GM12892 (cell line): Measurements from ENCODE around the gene NTMT2. TPM values are rescaled to one million over a fixed set of nuclear protein-coding genes. Genes with fewer than 3 reads are reported as not detected.
A peak's percentile ranks its signal among the peaks of the same experiment; 100 is the strongest.
"Not testable (repeated sequence)": the region's sequence is repeated elsewhere in the genome, so short reads cannot be mapped to it uniquely, and the experiment has no call there.

ENCODE experiments used
- DNase-seq: peaks from one replicate; pipeline ENCODE4 v3.0.0; 2011; ENCODE audit not compliant: insufficient read length
- FAIRE-seq: peaks from 2 replicates; lab custom pipeline; 2011; peaks lifted over from hg19 to GRCh38; lab: Jason Lieb, UNC
- POLR2A ChIP-seq: IDR thresholded peaks from 2 replicates; pipeline ENCODE4 v1.6.1; 2011; ENCODE audit warnings: low read depth, low read length, control low read depth
- POLR2AphosphoS5 ChIP-seq: IDR thresholded peaks from 2 replicates; pipeline ENCODE4 v1.6.1; 2011; ENCODE audit warnings: low read depth, low read length, control low read depth
- TAF1 ChIP-seq: IDR thresholded peaks from 2 replicates; pipeline ENCODE4 v1.6.1; 2011; ENCODE audit warnings: low read depth, mild to moderate bottlenecking, control low read depth, low read length, borderline replicate concordance
- polyA plus RNA-seq: library from polyadenylated mRNA; unstranded; fragments of >200 nt; gene quantifications from one replicate; pipeline ENCODE4 v1.2.1, GENCODE V29; 2012; ENCODE audit warnings: missing spikeins, inconsistent platforms; ENCODE audit not compliant: missing spikeins

Gene NTMT2
- not detected for polyA plus RNA-seq

DNA sequence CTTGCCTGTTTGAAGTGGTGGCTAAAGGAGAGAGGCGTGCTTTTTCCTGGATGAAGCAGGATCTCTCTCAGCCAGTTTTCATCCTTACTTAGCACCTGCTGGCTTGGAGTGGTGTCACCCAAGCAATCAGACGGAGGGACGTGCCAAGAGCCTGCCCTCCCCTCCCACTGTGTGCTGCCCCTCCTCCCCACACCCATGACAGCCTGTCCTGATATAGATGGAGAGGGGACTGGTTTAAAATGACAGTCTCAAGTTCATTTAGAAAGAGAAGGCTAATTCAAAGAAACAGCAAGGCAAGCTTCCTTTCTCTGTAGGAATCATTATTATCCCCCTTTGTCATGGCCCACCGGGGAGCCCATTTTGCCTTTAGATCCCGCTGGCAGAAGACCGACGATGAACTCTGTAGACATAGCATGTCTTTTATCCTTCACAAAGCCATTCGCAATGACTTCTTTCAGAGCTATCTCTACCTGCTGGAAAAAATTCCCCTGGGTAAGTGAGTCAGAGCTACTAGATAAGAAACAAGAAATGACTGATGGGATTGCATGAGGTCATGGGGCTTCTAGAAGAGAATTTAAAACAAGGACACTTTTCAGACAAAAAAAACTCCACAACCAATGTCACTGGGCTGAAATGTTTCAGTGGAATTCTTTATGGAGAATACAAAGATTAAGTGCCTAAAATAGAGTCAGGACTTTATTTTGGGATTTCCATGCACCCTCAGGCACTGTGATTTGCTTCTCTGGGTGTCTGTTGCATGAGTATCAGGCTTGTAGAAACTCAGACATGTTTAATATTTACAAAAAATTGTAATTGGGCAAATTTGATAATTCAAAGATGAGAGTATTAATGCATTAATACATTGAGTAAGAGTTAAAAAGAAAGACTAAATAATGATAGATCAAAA is at the start of gene NTMT2:
TSS of gene NTMT2 (plus strand) at position 190 of the 907 bp plus-strand sequence. CDS start at position 339, 149 bp downstream.
- no peak for FAIRE-seq
- DNase-seq = no peak
- TF ChIP-seq TAF1 (no peak), POLR2A (no peak), POLR2AphosphoS5 (no peak)

DNA sequence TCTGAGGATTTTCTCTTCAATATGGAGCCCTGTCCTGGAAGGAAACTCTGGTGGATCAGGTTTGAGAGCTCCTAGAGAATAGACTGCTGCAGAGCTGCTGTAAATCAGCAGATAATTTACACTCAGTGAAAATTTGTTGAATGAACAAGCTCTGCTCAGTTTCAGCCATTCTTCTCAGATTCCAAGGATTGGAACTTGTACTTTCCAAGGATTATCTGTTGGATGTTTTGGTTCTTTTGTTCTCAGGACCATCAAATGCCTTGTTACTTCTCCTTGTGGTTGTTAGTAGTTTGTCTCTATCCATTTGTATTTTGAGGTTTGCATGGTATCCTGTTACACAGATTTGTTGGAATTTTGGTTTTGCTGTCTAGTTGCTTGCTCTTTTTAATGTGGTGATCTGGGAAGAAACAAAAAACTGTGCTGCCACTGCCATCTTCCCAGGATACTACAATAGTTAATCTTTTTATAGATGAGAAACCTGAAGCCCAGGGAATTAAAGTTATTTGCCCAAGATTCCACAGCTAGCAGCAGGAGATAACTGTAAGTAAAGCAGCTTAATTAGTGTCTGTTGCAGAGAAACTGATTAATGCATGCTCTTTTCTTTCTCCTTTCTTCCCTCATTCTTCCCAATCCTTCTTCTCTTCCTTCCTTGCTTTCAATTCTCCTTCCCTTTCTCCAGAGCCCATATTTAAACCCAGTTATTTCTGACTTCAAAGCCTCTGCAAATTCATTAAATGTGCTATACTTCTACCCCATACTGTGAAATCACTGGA is 49.6 kb upstream of the NTMT2 start:
- no peak for TF ChIP-seq TAF1
- TF ChIP-seq POLR2AphosphoS5 = no peak
- TF ChIP-seq POLR2A = no peak
- DNase-seq (no peak), FAIRE-seq (no peak)

DNA sequence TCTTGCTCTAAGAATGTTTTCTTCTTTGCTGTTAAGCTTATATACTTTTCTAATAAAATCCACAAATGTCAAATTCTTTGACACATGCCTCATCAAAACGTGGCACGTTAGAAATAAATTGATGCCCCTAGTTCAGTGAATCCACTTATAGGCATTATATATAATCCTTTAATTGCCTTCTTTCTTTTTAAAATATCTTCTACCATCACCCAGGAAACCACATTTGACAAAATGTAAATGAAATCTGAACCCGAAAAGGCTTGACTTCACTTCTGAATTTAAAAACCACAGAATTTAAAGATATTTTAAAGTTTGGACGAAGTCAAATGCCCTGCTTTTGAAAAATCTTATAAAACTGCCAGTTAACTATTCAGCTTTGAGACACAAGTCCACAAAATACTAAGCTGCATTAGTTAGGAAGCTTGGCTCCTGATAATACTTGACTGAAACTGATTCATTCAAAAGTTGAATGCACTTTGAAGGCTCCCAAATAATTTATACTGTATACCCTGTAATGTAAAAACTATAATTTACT is 48.9 kb upstream of the NTMT2 start:
- FAIRE-seq (no peak), DNase-seq (no peak)
- TF ChIP-seq POLR2AphosphoS5 (no peak), TAF1 (no peak), POLR2A (no peak)

DNA sequence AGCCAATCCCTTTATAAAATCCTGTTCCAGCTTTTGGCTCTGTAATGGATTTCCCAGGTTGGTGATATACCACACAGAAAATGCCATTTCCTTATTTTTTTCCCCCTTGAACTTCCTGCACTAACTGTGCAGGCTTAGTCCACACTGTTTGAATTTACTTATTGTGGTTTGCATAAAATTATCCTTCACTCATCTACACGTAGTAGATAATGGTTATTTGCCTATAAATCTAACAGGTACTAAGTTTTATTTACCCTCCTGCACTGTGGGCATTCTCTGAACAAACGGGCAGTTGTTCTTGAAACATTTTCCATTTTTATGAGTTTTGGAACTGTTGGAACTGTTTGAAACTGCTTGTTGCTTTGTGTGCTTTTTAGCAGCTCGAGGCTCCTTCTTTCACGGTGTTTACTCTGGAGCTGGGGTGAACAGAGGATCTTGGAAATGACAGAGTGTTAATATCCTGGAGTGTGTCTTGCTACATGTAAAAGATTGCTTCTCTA is 48.3 kb upstream of the NTMT2 start:
- TF ChIP-seq POLR2A (no peak), TAF1 (no peak), POLR2AphosphoS5 (no peak)
- DNase-seq (no peak), FAIRE-seq (peak; percentile 17)

DNA sequence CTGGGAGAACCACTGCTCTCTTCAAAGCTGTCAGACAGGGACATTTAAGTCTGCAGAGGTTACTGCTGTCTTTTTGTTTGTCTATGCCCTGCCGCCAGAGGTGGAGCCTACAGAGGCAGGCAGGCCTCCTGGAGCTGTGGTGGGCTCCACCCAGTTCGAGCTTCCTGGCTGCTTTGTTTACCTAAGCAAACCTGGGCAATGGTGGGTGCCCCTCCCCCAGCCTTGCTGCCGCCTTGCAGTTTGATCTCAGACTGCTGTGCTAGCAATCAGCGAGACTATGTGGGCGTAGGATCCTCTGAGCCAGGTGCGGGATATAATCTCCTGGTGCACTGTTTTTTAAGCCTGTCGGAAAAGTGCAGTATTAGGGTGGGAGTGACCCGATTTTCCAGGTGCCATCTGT is 32.6 kb upstream of the NTMT2 start:
- FAIRE-seq, DNase-seq: not testable (repeated sequence)

DNA sequence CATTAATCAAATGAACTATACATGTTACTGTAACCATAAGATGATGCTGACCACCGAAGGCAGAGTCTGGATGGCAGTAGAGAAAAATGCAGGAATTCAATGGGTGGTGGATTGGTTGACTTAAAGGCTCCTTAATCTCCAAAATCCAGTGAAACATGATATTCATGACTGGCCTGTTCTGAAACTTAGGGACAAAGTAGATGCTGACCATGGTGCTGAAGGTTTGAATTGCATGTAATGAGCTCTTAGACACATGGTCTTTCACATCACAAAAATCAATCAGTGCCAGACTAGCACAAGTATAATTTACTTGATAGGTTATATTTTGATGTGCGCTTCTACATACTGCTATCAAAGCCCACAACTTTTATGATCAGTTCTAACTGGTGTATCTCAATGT is 30.9 kb upstream of the NTMT2 start:
- DNase-seq = no peak
- FAIRE-seq = no peak
- TF ChIP-seq POLR2A = no peak
- no peak for TF ChIP-seq POLR2AphosphoS5
- no peak for TF ChIP-seq TAF1

DNA sequence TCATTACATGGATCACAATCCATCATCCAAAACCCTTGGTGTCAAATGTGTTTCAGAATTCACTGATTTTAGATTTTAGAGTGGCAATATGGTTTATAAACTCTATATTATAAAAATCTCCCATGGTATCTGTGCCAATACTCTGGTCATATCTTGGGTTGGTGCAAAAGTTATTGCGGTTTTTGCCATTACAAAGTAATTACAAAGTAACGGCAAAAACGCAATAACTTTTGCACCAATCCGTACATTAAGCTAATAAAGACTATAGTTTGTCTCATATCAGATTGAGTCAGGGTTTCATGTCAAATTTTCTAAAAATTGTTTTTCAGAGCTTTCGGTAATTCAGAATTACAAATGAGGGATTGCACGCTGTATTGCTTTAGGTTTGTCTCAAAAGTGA is 23.4 kb upstream of the NTMT2 start:
- no peak for FAIRE-seq
- TF ChIP-seq POLR2AphosphoS5 (no peak), TAF1 (no peak), POLR2A (no peak)

DNA sequence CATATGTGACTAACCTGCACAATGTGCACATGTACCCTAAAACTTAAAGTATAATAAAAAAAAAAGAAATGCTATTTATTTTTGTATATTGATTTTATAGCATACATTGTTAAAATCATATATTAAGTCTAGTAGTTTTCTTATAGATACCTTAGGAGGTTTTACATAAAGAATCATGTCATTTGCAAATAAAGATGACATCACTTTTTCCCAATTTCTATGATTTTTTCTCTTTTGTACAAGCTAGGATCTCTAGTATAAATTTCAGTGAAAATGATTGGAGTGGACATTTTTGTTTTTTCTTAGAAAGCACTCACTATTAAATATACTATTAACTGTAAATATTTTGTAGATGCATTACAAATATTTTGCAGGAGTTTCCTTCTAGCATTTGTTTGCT is 20.5 kb upstream of the NTMT2 start:
- TF ChIP-seq POLR2A = no peak
- no peak for FAIRE-seq
- DNase-seq = no peak

More for the DNA sequence above, 23.4 kb upstream of the NTMT2 start:
- DNase-seq = no peak

DNA sequence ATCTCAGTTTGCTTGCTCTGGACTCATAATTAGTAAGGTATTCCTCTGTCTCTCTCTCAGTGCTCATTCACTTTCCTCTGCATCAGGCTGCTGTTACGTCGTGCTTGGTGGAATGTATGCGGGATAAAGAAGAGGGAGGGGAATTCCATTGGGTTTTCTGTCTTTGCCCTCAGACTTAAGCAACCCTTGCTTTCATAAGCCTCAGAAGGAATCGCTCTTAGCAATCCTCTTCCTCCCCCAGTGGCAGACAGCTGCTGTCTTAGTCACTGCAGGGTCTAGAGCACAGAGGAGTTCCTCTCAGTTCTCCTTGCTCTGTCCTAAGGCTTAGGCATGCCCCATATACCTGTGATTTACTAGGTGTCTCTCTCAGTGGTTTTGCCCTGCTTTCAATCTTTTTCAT is 19.1 kb upstream of the NTMT2 start:
- FAIRE-seq (peak; percentile 78), DNase-seq (peak; percentile 25)
- no peak for TF ChIP-seq POLR2AphosphoS5
- no peak for TF ChIP-seq TAF1
- TF ChIP-seq POLR2A = no peak

DNA sequence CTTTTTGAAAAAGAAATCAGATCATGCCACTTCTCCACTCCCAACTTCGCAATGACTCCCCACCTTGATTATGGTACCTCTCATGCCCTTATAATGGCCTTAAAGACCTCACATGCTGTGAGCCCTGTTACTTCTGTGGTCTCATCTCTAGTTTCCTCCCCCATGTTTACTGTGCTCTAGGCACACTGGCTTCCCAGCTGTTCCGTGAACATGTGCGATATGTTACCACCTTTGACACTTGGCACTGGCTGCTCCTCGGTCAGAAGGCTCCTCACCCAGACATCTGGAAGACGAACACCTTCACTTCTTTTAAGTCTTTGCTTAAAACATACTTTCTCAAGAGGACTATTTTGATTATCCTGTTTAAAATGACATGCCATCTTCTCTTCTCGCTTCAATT is 14.3 kb upstream of the NTMT2 start:
- no peak for DNase-seq
- no peak for FAIRE-seq
- no peak for TF ChIP-seq TAF1
- no peak for TF ChIP-seq POLR2A
- TF ChIP-seq POLR2AphosphoS5 = no peak

DNA sequence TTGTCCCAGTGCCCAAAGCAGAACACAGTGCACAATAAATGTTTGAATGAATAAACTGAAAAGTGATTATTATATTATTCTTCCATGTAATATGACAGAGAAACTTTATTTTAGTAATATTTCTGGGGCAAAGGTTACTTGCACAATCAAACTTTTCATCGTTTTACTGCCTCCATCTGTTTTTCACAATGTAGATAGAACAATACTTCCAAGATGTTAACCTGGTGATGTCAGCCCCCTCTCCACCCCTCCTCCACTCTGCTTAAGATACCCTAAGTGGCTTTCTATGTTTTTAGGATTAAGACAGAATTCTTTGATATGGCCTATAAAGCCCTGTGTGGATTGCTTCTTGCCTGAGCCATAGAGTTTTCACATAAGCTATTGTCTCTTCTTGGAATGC is 13.8 kb upstream of the NTMT2 start:
- no peak for FAIRE-seq
- no peak for DNase-seq
- TF ChIP-seq POLR2A = no peak
- no peak for TF ChIP-seq POLR2AphosphoS5
- no peak for TF ChIP-seq TAF1
